HL-60/S4 treated with retinoic acid at 250 ng/mL for 4 days and 3 days (cell line): ENCODE data around the gene CELA3B.
"Not testable (repeated sequence)": the region's sequence is repeated elsewhere in the genome, so short reads cannot be mapped to it uniquely, and the experiment has no call there.

ENCODE experiments used
- in situ Hi-C: fragments of 300-500 bp; cut with MboI; formaldehyde crosslinking; loops from 2 replicates; pipeline ENCODE4 v1.7.0; 2022; ENCODE audit warnings: low sequenced_read_pairs

Gene CELA3B

DNA sequence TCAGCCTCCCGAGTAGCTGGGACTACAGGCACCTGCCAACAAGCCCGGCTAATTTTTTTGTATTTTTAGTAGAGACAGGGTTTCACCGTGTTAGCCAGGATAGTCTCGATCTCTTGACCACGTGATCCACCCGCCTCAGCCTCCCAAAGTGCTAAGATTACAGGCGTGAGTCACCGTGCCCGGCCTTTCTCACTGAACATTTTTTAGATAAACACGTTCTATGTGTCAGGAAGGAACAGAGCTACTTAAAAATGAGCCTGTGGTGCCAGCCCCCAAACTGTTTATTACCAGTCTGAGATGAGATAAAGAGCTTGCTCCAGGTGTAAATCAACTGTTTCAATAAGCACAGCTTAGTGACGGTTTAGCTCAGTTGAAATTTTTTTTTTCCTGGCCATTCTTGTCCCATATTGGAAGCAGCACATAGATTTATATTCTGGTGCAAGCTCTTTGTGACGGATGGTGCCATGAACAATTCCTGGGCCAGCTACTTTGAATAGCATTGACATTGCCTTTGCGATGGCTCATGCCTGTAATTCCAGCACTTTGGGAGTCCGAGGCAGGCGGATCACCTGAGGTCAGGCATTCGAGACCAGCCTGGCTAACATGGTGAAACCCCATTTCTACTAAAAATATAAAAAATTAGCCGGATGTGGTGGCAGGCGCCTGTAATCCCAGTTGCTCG, 33.7 kb upstream of the CELA3B start:
- in situ Hi-C loops: not testable (repeated sequence)

DNA sequence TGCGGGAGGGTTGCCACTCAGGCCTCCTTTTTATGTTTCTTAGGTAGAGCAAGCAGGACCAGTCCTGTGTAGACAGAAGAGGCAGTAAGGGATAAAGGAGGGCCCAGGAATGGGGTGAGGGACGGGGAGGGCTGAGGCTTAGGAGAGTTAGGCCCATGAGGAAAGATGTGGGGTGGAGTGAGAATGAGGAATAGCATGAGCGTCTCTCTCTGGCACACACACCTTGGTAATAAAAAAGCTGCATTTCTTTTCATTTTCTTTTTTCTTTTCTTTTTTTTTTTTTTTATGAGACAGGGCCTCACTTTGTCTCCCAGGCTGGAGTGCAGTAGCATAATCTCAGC, 32.1 kb upstream of the CELA3B start:
- in situ Hi-C loops: no loop called here

DNA sequence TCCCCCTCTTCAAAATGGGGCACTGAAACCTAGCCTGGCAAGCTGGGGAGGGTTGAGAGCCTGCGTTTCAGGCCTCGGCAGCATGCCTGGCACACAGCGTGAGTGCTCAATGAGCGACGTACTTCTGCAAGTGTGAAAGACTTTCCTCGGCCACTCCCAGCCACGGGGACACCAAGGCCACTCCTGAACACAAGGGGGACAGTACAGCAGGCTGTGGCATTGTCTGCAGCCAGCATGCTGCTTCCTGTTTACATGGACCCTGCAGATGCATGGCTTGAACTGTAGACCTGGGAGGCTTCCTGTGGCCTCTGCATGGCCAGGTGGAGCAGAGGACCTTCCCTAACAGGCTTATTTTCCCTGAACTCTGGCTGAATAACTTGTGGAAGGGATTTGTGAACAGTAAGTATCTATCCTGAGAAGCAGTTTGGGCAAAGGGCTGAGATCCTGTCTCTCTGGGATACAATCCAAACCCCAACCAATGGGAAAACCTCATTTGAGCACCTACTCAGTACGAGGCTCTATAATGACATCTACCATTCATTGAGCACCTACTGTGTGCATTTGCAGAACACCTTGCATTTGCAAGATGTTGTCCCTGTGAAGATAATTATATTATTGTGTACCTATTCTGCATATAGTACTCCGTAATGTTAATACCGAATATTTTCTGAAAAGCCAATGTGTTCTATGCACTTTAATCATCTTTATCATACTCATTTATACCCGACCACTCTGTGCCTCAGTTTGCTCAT, 29.8 kb upstream of the CELA3B start:
- in situ Hi-C loops: no loop called here

DNA sequence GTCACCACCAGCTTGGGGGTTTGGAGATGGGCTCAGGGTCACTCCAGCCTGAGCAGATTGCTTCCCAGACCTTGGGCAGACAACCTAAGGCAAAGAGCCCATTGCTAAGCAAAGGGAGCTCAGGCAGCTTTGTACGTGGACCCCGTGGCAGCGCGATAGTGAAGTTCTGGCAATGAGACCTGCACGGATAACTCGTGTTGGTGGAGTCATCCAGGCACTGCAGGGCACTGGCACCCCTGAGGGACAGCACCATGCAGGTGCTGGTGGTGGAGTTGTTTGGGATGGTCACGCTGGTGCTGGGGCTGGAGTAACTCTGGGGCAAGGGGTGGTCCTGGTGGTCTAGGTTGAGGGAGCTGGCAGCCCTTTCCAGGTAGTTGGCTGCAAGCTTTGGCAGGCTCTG, 26.1 kb upstream of the CELA3B start:
- in situ Hi-C loops: loop anchor here (25.0 kb wide), 2 partner anchors 588 to 713 kb away; no protein-coding TSS in a partner anchor

DNA sequence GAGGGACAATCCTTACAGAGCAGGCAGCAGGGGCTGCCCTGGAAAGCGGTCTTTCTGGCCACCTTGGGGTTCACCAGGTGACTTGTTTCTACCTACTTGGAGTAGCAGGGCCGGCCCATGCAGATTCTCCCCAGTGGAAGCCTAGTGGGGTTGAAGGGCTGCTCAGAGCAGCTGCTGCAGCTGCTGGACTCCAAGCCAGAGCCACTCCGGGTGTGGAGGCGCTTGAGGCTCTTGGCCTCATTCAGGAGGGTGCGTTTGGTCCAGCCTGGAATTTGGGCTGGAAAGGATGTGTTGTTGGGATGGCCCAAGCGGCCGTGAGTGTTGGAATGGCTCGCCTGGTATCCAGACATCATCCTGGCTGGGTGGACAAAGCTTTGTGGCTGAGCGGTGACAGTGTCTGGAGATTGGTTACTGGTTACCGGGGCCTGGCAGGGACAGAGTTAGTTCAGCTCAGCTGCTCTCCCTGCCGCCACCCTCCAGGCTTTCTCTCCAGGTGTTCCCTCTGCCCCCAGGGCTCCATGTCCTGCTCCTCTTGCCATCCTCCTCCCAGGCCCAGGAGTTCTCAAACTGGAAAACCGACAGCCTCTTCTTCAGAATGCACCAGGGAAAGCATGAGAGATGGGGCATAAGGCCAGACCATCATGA, 25.5 kb upstream of the CELA3B start:
- in situ Hi-C loops: loop anchor here (25.0 kb wide), 2 partner anchors 589 to 714 kb away; no protein-coding TSS in a partner anchor

DNA sequence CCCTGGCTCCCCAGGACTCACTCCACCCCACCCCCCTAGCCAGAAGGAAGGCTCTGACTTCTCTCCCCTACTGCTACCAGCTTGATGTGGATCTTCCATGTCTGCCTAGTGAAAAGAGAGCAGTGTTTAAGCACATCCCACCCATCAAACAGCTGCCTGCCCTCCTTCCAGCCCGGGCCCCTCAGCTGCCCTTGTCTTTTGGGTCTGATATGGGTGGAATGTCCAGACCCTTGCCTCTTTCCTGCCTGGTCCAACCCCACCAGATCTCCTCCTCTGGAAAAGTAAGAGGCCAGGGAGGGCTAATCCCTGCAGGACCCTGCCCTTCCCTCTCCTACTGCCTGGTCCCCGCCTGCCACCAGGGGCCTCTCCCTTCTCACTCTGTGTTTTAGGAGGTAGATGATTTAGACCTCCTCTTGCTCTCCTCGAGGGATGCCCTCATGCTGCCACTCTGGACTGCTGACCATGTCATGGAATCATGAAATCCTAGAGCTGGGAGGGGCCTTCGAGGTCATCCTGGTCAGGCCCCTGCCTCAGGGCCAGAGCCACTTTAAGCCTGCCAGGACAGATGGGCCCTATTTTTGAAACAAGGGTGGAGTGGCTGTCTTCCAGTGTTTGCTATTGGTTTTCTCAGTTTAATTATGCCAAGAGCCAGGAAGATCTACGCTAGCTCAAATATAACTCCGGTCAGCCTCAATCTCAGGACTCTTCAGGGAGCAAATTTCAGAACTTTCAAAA, 23.9 kb upstream of the CELA3B start:
- in situ Hi-C loops: loop anchor here (25.0 kb wide), 2 partner anchors 591 to 716 kb away; no protein-coding TSS in a partner anchor

DNA sequence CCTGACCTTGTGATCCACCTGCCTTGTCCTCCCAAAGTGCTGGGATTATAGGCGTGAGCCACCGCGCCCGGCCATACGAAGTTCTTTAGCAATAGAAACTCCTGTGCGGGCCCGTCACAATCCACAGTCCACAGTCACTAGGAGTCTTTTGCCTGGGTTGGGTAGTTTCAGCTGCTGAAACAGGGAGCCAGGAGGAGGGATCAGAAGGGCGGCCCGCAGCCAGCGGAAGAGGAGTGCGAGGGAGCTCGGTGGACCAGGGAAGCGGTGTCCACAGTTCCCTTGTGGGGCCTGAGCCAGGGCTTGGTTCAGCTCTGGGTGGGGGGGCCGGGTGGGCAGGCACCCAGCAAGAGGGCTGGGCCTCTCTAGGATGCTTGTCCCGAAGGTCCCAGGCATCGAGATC, 21.8 kb upstream of the CELA3B start:
- in situ Hi-C loops: loop anchor here (25.0 kb wide), 2 partner anchors 593 to 718 kb away; no protein-coding TSS in a partner anchor

DNA sequence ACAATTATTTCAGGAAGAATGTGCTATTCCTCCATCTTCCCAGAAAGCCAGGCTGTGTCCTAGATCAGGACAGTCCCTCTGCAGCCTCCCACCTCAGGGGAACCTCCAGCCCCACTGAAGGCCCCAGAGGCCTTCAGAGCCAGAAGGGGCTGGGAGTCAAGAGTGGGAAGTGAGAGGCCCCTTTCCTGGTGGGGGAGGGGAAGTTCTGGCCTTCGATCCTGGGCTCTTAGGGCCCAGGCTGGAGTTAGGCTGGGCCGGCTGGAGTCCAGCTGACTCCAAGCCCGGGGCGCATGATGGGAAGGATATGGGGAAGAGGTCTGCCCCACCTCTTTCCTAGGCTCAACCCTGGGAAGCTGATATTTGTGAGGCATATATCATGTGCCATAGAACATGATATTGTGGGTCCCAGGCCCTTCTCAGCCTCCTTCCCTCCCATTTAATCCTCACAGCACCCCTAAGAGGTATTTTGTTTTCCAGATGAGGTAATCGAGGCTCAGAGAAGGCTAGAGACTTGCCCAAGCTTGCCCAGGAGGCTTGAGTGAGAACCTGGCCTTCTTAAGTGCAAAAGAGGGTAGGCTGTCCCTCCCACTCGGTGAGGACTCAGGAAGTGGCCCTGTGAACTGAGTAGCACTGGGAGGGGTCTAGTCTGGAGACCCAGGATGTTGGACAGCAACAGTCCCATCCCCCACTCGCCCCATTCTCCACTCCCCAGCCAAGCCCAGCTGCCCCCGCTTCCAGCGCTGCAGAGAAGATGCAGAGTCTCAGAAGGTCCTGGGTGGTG, 21.1 kb upstream of the CELA3B start:
- in situ Hi-C loops: loop anchor here (25.0 kb wide), 2 partner anchors 593 to 718 kb away; no protein-coding TSS in a partner anchor

DNA sequence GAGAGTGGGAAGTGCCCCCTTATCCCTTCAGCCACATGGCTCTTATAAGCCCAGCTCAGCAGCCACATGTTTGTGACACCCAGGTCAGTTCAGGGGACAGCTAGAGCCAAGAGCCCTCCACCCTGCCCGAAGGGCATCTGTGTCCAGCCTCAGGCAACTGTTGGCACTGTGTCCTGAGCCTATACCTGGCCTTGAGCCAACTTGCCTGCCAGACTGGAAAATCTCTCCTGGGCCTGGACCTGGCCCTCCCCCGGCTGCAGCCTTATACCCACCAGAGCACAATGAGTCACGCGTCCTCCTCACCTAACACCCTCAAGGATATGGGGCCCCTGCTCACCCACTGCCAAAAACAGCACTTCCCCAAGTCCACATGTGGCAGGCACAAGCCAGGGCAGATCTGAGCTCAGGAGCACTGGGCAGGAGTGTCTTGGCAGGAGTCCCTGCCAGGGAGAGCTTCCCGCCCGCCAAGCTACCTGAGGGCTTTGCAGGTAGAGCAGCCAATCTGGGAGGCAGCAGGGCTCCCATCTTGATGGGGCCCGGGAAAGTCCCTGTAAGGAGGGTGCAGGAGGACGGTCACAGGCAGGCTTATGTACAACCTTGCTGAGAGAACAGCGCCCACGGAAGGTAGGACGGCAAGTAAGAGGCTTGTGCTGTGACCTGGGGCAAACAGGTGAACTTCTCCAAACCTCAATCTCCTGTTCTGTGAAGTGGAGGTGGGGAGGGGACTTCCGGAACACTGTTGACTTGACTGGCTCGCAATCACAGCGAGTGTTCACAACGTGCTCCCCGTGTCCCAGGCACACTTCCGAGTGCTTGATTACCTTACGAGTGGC, 19.9 kb upstream of the CELA3B start:
- in situ Hi-C loops: loop anchor here (25.0 kb wide), 2 partner anchors 595 to 720 kb away; no protein-coding TSS in a partner anchor

DNA sequence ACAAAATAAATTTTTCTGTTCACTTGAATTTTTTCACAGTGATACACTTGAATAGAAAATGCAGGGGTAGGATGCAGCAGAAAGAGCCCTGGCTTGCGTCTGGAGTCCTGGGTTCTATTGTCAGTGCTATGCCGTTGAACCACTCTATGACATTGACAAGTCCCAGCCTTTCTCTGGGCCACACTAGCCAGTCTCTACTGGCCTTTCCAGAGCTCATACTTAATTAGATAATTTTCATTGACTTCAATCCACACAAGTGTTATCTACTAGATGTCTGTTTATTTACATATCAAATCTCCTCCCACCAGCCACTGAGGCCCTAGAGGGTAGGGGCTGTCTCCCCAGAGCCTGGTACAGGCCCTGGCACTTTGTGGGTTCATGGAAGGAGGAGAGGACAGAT, 15.5 kb upstream of the CELA3B start:
- in situ Hi-C loops: loop anchor here (25.0 kb wide), 2 partner anchors 599 to 724 kb away; no protein-coding TSS in a partner anchor

DNA sequence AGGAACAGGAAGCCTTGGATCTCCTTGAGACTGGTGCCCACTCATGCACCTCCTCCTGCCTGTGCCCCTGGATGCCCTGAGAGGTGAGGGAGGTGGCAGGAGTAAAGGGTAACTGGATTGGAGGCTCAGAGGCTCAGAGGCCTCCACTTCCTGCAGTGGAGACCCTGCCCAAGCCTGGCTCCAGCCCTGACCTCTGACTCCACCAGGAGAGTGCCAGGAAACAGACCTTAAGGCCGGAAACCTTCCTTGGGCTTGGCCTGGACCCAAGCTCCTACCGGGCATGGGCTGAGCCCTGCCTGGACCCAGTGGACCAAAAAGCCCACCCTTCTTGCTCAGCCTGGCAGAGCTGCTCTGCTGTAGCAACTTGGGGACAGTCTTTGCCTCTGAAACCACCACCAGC, 15.0 kb upstream of the CELA3B start:
- in situ Hi-C loops: loop anchor here (25.0 kb wide), 2 partner anchors 599 to 724 kb away; no protein-coding TSS in a partner anchor

DNA sequence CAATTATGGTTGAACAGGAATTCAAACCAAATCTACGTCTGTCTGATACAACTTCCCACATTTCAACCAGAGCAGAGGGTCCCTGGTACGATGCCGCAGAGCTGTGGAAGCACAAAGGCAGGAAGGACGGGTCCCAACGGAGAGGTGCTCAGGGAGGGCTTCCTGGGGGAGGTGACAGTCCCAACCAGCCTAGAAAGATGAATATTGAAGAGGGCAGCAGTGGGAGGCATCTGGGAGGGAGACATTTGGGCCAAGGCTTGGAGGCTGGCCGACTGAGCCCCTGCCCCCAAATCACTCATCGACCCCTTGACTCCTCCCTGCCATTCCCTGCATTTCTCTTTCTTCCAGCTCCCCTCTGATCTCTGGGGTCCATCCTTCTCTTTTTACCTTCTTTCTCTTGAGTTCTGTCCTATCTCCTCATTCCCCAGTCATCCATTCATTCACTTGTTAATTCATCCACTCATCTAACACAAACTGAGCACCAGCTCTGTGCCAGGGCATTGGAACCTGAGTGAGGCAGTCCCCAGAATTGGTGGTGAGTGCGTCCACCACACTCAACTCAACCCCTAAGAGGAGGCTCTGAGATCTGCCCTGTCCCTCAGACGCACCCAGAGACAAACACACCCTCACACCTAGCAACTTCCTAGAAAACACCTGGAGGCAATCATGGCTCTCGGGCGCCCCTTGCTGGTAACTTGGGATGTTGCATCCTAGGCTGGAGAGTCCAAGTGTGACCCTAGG, 13.2 kb upstream of the CELA3B start:
- in situ Hi-C loops: loop anchor here (25.0 kb wide), 2 partner anchors 601 to 726 kb away; no protein-coding TSS in a partner anchor

DNA sequence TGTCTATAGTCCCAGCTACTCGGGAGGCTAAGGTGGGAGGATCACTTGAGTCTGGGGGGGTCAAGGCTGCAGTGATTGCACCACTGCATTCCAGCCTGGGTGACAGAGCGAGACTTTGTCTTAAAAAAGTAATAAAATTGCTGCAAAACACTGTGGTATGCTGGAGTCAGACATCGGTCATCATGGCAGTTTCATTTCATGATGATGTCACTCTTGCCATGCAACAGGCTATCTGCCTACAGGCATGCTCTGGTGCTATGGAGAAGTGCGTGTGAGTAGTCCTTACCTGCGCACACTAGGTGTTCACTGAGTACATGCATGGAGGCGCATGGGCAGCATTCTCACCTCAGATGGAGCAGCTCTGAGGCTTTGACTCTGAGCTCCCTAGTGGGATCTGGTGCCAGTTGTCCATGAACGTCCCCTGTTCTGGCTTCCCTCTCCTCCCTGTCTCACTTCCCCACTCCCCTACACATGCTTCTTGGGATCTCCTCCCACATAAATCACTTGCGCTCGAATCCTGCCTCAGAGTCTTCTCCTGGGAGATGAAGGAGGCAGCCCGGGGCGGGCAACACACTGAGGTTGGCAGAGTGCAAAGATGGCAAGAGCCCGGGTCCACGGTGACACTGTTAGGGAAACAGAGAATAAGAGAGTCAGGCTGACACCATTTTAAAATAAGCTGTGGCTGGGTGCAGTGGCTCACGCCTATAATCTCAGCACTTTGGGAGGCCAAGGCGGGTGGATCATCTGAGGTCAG, 10.4 kb upstream of the CELA3B start:
- in situ Hi-C loops: loop anchor here (25.0 kb wide), 2 partner anchors 604 to 729 kb away; no protein-coding TSS in a partner anchor

DNA sequence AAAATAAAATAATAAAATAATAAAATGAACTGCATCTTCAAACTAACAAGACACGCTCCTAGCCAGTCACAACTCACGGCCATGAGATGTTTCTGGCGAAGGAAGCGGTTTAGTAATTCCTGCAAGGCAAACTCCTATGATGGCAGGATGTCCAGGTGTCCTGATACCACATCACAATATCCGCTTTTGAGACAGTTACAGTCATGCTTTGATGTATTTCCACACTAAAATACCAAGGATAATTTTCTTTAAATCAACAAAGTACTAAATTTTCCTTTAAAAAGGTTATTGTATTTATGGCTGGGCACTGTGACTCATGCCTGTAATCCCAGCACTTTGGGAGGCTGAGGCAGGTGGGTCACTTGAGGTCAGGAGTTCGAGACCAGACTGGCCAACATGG, 9.6 kb upstream of the CELA3B start:
- in situ Hi-C loops: loop anchor here (25.0 kb wide), 2 partner anchors 605 to 730 kb away; no protein-coding TSS in a partner anchor

DNA sequence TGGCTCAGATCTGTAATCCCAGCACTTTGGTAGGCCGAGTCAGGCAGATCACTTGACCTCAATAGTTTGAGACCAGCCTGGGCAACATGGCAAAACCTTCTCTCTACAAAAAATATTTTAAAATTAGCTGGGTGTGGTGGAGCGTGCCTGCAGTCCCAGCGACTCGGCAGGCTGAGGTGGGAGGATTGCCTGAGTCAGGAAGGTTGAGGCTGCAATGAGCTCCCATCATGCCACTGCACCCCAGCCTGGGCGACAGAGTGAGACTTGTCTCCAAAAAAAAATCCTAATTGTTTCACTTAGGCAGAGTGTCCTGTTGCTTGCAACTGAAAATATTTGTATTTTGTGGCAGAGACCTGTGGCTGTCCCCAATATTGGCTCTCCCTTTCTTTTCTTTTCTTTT, 7.8 kb upstream of the CELA3B start:
- in situ Hi-C loops: loop anchor here (25.0 kb wide), 2 partner anchors 607 to 732 kb away; no protein-coding TSS in a partner anchor

DNA sequence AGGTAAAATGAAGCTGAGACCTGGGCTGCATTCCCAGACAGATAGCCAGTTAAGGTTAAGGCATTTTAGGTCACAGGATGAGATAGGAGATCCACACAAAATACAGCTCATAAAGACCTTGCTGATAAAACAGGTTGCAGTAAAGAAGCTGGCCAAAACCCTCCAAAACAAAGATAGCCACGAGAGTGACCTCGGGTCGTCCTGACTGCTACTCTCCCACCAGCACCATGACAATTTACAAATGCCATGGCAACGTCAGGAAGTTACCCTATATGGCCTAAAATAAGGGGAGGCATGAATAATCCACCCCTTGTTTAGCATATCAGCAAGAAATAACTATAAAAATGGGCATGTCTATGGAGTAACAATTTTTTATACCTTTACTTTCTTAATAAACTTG, 6.3 kb upstream of the CELA3B start:
- in situ Hi-C loops: loop anchor here (25.0 kb wide), 2 partner anchors 608 to 733 kb away; no protein-coding TSS in a partner anchor

DNA sequence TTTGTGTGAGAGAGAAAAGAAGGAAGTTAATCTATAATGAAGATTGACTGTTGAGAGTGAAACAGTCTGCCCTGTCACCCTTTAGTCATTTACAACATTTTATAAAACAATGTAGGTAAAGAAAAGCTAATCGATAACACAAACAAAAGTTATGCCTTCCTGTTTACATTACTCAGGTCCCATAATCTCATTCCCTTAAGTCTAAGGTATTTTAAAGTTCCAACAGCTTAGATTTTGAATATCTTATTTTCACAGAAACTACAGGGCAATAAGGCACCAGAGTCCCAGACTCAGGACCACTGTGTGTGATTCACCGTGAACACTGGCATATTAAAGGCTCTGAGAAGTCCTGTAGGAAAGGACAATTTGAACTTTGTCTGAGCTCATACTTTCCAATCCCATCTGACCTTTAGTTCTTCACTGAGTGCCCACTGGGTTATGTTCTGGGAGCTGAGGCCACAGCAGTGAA, 3.8 kb upstream of the CELA3B start:
- in situ Hi-C loops: loop anchor here (25.0 kb wide), 2 partner anchors 611 to 736 kb away; no protein-coding TSS in a partner anchor
